Fibroblast of lung (primary cell): Measurements from ENCODE around the gene PMEPA1.

Experiments used
- CTCF ChIP-seq, 2 donors: IDR thresholded peaks in 1 of 2; conservative IDR thresholded peaks in 1 of 2; 1 replicate in 1 of 2; 2 replicates in 1 of 2; pipeline ENCODE4 v1.5.1; 2011 to 2012; ENCODE audit warnings: low read length in 2 of 2, control low read depth in 1 of 2, inconsistent platforms in 1 of 2, low read depth in 1 of 2, mild to moderate bottlenecking in 1 of 2
- EZH2 ChIP-seq: IDR thresholded peaks from 2 replicates; pipeline ENCODE4 v1.5.1; 2012; ENCODE audit warnings: low read length, control low read depth, mild to moderate bottlenecking; ENCODE audit errors: missing control alignments

GRCh38 chr20:57678340-57678739, 31.5 kb downstream of the PMEPA1 start:
- TF ChIP-seq EZH2 (no peak), CTCF (conservative IDR thresholded peaks at IDR 0.05 in 1 of 2, IDR thresholded peaks at IDR 0.05 in 1 of 2; ENCODE audit: low read depth in 1 of 2, low read length in 2 of 2) (no peak)
